ENCODE measurements around the gene UBAP1L.

The UBAP1L gene

GRCh38 chr15:65115542-65115941, 542 bp upstream of the UBAP1L start:
- TF ChIP-seq, protein P1, sequence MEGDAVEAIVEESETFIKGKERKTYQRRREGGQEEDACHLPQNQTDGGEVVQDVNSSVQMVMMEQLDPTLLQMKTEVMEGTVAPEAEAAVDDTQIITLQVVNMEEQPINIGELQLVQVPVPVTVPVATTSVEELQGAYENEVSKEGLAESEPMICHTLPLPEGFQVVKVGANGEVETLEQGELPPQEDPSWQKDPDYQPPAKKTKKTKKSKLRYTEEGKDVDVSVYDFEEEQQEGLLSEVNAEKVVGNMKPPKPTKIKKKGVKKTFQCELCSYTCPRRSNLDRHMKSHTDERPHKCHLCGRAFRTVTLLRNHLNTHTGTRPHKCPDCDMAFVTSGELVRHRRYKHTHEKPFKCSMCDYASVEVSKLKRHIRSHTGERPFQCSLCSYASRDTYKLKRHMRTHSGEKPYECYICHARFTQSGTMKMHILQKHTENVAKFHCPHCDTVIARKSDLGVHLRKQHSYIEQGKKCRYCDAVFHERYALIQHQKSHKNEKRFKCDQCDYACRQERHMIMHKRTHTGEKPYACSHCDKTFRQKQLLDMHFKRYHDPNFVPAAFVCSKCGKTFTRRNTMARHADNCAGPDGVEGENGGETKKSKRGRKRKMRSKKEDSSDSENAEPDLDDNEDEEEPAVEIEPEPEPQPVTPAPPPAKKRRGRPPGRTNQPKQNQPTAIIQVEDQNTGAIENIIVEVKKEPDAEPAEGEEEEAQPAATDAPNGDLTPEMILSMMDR (IDR thresholded peaks at IDR 0.05; ENCODE audit: control extremely low read depth, extremely low read depth, low read depth, missing control alignments), result no peak
- ChIA-PET CTCF (interaction anchor here (0.8 to 1.8 kb wide), 4 partner anchors 8 to 110 kb away, joined by 3 to 8 read pairs (median 3); no protein-coding TSS in a partner anchor), POLR2A (no interaction called here)
- DNase-seq (ENCODE audit: extremely low spot score), result no peak

DNA sequence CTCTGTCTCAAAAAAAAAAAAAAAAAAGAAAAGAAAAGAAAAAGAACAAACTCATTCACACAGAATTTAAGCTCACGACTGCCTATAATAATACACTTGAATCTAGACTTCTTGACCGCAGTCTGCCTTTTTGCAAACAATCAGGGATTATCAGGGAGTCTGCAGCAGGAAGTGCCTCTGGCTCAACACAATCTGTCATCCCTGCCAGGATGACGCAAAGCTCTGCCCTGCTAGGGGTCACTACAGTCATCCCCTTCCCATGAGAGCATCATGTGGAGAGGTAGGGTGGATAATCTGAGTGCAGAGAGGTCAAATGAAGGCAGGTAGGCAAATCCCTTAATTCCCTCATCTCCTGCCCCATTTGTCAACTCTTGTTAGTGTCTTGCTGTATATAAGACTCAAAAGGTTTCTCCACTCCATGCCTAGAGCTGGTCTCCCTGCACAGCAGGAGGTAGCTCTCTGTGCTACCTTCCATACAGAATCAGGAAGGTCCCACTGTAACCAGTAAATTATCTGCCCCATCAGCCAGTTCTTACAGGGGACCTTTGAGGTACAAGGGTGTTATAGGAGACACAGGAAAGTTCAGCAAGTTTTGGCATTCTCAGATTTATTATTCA, 4.2 kb downstream of the UBAP1L start:
- no peak for DNase-seq (ENCODE audit: extremely low spot score)
- ChIA-PET POLR2A (no interaction called here), CTCF (interaction anchor here (1.0 to 1.5 kb wide), 3 partner anchors 10 to 301 kb away, joined by 3 to 12 read pairs (median 3); no protein-coding TSS in a partner anchor)
- TF ChIP-seq, protein P1 (IDR thresholded peaks at IDR 0.05; ENCODE audit: control extremely low read depth, extremely low read depth, low read depth, missing control alignments), result no peak

DNA sequence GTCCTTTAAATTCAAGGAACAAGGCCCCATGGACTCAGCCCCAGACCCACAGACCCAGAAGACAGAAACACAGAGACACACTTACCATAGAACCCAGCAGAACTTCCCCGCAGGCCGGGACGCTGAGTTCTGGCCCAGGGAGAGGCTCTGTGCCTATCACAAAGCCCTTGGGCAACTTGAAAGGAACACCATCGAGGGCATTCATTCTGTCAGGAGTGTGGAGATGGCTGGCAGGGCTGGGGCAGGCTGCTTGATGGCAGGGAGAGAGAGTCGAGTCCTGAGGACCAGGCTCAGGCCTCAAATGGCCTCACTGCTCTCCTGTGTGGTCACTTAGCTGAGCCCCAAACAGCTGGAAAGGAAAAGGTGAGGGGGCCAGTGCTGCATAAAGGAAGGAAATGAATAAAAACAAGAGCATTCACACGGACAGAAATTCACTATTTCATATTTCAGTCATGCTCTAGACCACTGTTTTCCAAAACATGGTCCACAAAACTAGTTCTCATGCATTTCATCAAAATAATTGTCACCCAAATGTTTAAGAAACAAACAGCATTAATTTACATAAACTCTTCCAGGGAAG, 8.9 kb downstream of the UBAP1L start:
- ChIA-PET CTCF (interaction anchor here (1.0 to 1.4 kb wide), 3 partner anchors 8 to 72 kb away, joined by 3 to 4 read pairs (median 3); no protein-coding TSS in a partner anchor), POLR2A (no interaction called here)
- no peak for DNase-seq (ENCODE audit: extremely low spot score)
- TF ChIP-seq, protein P1 (IDR thresholded peaks at IDR 0.05; ENCODE audit: control extremely low read depth, extremely low read depth, low read depth, missing control alignments), result no peak

- TF ChIP-seq, protein P1 (IDR thresholded peaks at IDR 0.05; ENCODE audit: control extremely low read depth, extremely low read depth, low read depth, missing control alignments), result no peak
- DNase-seq (ENCODE audit: extremely low spot score), result no peak
- ChIA-PET POLR2A (no interaction called here), CTCF (no interaction called here)
These were observed 10.0 kb downstream of the UBAP1L start for GRCh38 chr15:65105038-65105437.

- POLR2A ChIA-PET, result no interaction called here
- CTCF ChIA-PET, result interaction anchor here (0.7 to 3.5 kb wide), 7 partner anchors 11 to 69 kb away, joined by 3 to 35 read pairs (median 3); no protein-coding TSS in a partner anchor
- TF ChIP-seq, protein P1 (IDR thresholded peaks at IDR 0.05; ENCODE audit: control extremely low read depth, extremely low read depth, low read depth, missing control alignments), result no peak
- no peak for DNase-seq (ENCODE audit: extremely low spot score)
These were observed 12.1 kb downstream of the UBAP1L start for GRCh38 chr15:65102912-65103311.

GRCh38 chr15:65101891-65102708, 12.9 kb downstream of the UBAP1L start:
- ChIA-PET POLR2A (no interaction called here), CTCF (interaction anchor here (0.8 to 3.5 kb wide), 18 partner anchors 9 to 451 kb away, joined by 3 to 35 read pairs (median 4); partner anchors contain the start of gene UBAP1L)
- TF ChIP-seq, protein P1 (IDR thresholded peaks at IDR 0.05; ENCODE audit: control extremely low read depth, extremely low read depth, low read depth, missing control alignments), result no peak
- no peak for DNase-seq (ENCODE audit: extremely low spot score)
